Measurements from ENCODE around the gene TAF12.

Gene TAF12

GRCh38 chr1:28642056-28642846, 616 bp downstream of the TAF12 start:
- Histone ChIP-seq H3K36me3 (ENCODE audit: control insufficient read depth, insufficient read depth, low read length) (no peaks in the 10 kb centered on the region), H3K9me3 (ENCODE audit: control insufficient read depth, low read length) (no peaks in the 10 kb centered on the region), H3K27me3 (ENCODE audit: control insufficient read depth, insufficient read depth, low read length) (no peaks in the 10 kb centered on the region), H3K4me3 (ENCODE audit: low read depth, low read length) (peak overlapping the region; percentile 74), H3K9ac (no peak overlapping the region), H3K79me2 (peaks cover 8% of the 10 kb centered on the region), H3K4me1 (peaks cover 3% of the 10 kb centered on the region), H3K27ac (peak overlapping the region; percentile 90), H3K4me2 (ENCODE audit: low read length) (peak overlapping the region; percentile 93), H2AFZ (peak overlapping the region; percentile 80)
- TF ChIP-seq, protein P1, sequence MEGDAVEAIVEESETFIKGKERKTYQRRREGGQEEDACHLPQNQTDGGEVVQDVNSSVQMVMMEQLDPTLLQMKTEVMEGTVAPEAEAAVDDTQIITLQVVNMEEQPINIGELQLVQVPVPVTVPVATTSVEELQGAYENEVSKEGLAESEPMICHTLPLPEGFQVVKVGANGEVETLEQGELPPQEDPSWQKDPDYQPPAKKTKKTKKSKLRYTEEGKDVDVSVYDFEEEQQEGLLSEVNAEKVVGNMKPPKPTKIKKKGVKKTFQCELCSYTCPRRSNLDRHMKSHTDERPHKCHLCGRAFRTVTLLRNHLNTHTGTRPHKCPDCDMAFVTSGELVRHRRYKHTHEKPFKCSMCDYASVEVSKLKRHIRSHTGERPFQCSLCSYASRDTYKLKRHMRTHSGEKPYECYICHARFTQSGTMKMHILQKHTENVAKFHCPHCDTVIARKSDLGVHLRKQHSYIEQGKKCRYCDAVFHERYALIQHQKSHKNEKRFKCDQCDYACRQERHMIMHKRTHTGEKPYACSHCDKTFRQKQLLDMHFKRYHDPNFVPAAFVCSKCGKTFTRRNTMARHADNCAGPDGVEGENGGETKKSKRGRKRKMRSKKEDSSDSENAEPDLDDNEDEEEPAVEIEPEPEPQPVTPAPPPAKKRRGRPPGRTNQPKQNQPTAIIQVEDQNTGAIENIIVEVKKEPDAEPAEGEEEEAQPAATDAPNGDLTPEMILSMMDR (IDR thresholded peaks at IDR 0.05): no peak

- Histone ChIP-seq H3K4me1 (peaks cover 3% of the 10 kb centered on the region), H2AFZ (no peak overlapping the region), H3K4me3 (ENCODE audit: low read depth, low read length) (no peak overlapping the region), H3K27ac (no peak overlapping the region), H3K36me3 (ENCODE audit: control insufficient read depth, insufficient read depth, low read length) (no peaks in the 10 kb centered on the region), H3K4me2 (ENCODE audit: low read length) (no peak overlapping the region), H3K9me3 (ENCODE audit: control insufficient read depth, low read length) (no peaks in the 10 kb centered on the region), H3K79me2 (peaks cover 8% of the 10 kb centered on the region), H3K9ac (no peak overlapping the region), H3K27me3 (ENCODE audit: control insufficient read depth, insufficient read depth, low read length) (no peaks in the 10 kb centered on the region)
- TF ChIP-seq, protein P1 (IDR thresholded peaks at IDR 0.05): no peak
Observed at GRCh38 chr1:28640766-28641165, 2.1 kb downstream of the TAF12 start.

GRCh38 chr1:28632560-28632959, 10.3 kb downstream of the TAF12 start:
- Histone ChIP-seq H3K9me3 (ENCODE audit: control insufficient read depth, low read length) (no peaks in the 10 kb centered on the region), H2AFZ (no peak overlapping the region), H3K36me3 (ENCODE audit: control insufficient read depth, insufficient read depth, low read length) (no peaks in the 10 kb centered on the region), H3K9ac (no peak overlapping the region), H3K79me2 (no peaks in the 10 kb centered on the region), H3K4me3 (ENCODE audit: low read depth, low read length) (no peak overlapping the region), H3K4me2 (ENCODE audit: low read length) (no peak overlapping the region), H3K4me1 (no peaks in the 10 kb centered on the region), H3K27ac (no peak overlapping the region), H3K27me3 (ENCODE audit: control insufficient read depth, insufficient read depth, low read length) (no peaks in the 10 kb centered on the region)
- TF ChIP-seq, protein P1 (IDR thresholded peaks at IDR 0.05): no peak

DNA sequence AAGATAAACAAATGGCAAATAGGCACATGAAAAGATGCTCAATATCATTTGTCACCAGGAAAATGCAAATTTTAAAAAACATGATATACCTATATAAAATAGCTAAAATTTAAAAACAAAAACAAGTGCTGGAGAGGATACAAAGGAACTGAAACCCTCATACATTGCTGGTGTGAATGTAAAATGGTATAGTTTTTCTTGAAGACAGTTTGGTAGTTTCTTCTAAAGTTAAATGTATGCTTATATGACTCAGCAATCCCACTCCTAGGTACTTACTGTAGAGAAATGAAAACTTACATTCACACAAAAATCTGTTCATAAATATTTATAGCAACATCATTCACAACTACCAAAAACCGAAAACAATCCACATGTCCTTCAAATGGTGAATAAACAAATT, 11.2 kb downstream of the TAF12 start:
- no peaks in the 10 kb centered on the region for H3K27me3 ChIP-seq (ENCODE audit: control insufficient read depth, insufficient read depth, low read length)
- no peaks in the 10 kb centered on the region for H3K79me2 ChIP-seq
- no peak overlapping the region for H3K4me2 ChIP-seq (ENCODE audit: low read length)
- H3K27ac ChIP-seq: no peak overlapping the region
- no peak overlapping the region for H3K4me3 ChIP-seq (ENCODE audit: low read depth, low read length)
- no peaks in the 10 kb centered on the region for H3K36me3 ChIP-seq (ENCODE audit: control insufficient read depth, insufficient read depth, low read length)
- no peaks in the 10 kb centered on the region for H3K4me1 ChIP-seq
- no peak overlapping the region for H2AFZ ChIP-seq
- H3K9ac ChIP-seq: no peak overlapping the region
- TF ChIP-seq, protein P1 (IDR thresholded peaks at IDR 0.05): no peak
- H3K9me3 ChIP-seq (ENCODE audit: control insufficient read depth, low read length): no peaks in the 10 kb centered on the region

- TF ChIP-seq, protein P1 (IDR thresholded peaks at IDR 0.05): no peak
- H3K79me2 ChIP-seq: no peaks in the 10 kb centered on the region
- H2AFZ ChIP-seq: no peak overlapping the region
- no peaks in the 10 kb centered on the region for H3K27me3 ChIP-seq (ENCODE audit: control insufficient read depth, insufficient read depth, low read length)
- H3K9ac ChIP-seq: no peak overlapping the region
- peak overlapping the region; percentile 27 for H3K4me2 ChIP-seq (ENCODE audit: low read length)
- no peak overlapping the region for H3K4me3 ChIP-seq (ENCODE audit: low read depth, low read length)
- H3K4me1 ChIP-seq: no peaks in the 10 kb centered on the region
- no peaks in the 10 kb centered on the region for H3K36me3 ChIP-seq (ENCODE audit: control insufficient read depth, insufficient read depth, low read length)
- H3K9me3 ChIP-seq (ENCODE audit: control insufficient read depth, low read length): no peaks in the 10 kb centered on the region
- H3K27ac ChIP-seq: no peak overlapping the region
Observed at GRCh38 chr1:28613175-28613574, 29.7 kb downstream of the TAF12 start.
